ENCODE measurements around the gene KDM1A. TPM values are rescaled to one million over a fixed set of nuclear protein-coding genes. Genes with fewer than 3 reads are reported as not detected.

KDM1A gene
- total and polyA plus RNA-seq, 9 of the 15 experiments (the other 6 are each of a cell fraction or from before 2014, with no cell fraction given): 59.2 to 181 (median 168) TPM

- peaks cover 99% of the 10 kb centered on the region for H3K79me2 ChIP-seq (ENCODE audit: control insufficient read depth, insufficient read depth, low read length)
- H3K4me3 ChIP-seq: no peak overlapping the region
- FAIRE-seq: no peak
- no peaks in the 10 kb centered on the region for H3K27me3 ChIP-seq (ENCODE audit: control insufficient read depth in 2 of 2, insufficient read depth in 2 of 2, low read length in 2 of 2)
- POLR2A ChIA-PET: interaction anchor here (0.6 kb wide), 1 partner anchor 983 kb away, joined by 3 read pairs; no protein-coding TSS in a partner anchor
- DNase-seq (ENCODE audit: extremely low read depth in 1 of 4, low spot score in 3 of 4): no peak
- peaks cover 4% of the 10 kb centered on the region for H3K9me1 ChIP-seq (ENCODE audit: control insufficient read depth, insufficient read depth, low read length)
- 71% methylated on average over 2 of the region's 2 CpGs for WGBS (ENCODE audit: insufficient coverage, low coverage, missing lambda C conversion rate)
- no peak overlapping the region for H2AFZ ChIP-seq (ENCODE audit: low read depth, low read length)
- H3K9me3 ChIP-seq (replicated peaks; ENCODE audit: control insufficient read depth, insufficient read depth, low read depth, low read length): no peaks in the 10 kb centered on the region
- intact Hi-C loops (cut with micrococcal nuclease): no loop called here
- no peak overlapping the region for H3K4me2 ChIP-seq (ENCODE audit: insufficient read depth, low read length)
- CTCF ChIA-PET (ENCODE audit: low intra/inter-chr PET ratio): no interaction called here
- H4K20me1 ChIP-seq (replicated peaks; ENCODE audit: control insufficient read depth, insufficient read depth, low read length): peaks cover 8% of the 10 kb centered on the region; the same call in 1 of the 2 replicates
- no peak for ATAC-seq
- no peak for TF ChIP-seq ZNF354B (CRISPR knock-in tag; IDR thresholded peaks at IDR 0.05)
- peak; percentile 76 for TF ChIP-seq ZKSCAN1 (IDR thresholded peaks at IDR 0.05; ENCODE audit: low read depth, low read length)
- peaks cover 0 to 7% of the 10 kb centered on the region in 2 experiments; a peak in 1 of 5 replicates for H3K4me1 ChIP-seq (replicated peaks in 1 of 2; ENCODE audit: control insufficient read depth in 2 of 2, insufficient read depth in 2 of 2, low read length in 2 of 2)
- no peak overlapping the region for H3K9ac ChIP-seq (ENCODE audit: insufficient read depth in 1 of 2, low read depth in 2 of 2, low read length in 2 of 2)
- no TSS peak for BruUV-seq (replicated peaks)
- in situ Hi-C loops (cut with MboI): no loop called here
- no peak overlapping the region for H3K27ac ChIP-seq (ENCODE audit: extremely low read depth, low read depth, low read length)
- peaks cover 23% of the 10 kb centered on the region; the same call in 1 of the 3 replicates for H3K36me3 ChIP-seq (ENCODE audit: control insufficient read depth, insufficient read depth, low read length)
These were observed 16.7 kb downstream of the KDM1A start for GRCh38 chr1:23035823-23036452.

GRCh38 chr1:23037081-23037740, 17.9 kb downstream of the KDM1A start:
- no peak overlapping the region for H3K4me3 ChIP-seq
- ATAC-seq (peak; percentile 37), DNase-seq (ENCODE audit: extremely low read depth in 1 of 4, low spot score in 3 of 4) (no peak), FAIRE-seq (no peak)
- H3K4me2 ChIP-seq (ENCODE audit: insufficient read depth, low read length): no peak overlapping the region
- POLR2A ChIA-PET: interaction anchor here (0.7 to 2.3 kb wide), 5 partner anchors 10 to 25 kb away, joined by 3 to 9 read pairs (median 3); no protein-coding TSS in a partner anchor
- no peak overlapping the region for H2AFZ ChIP-seq (ENCODE audit: low read depth, low read length)
- peaks cover 16% of the 10 kb centered on the region; the same call in 1 of the 3 replicates for H3K36me3 ChIP-seq (ENCODE audit: control insufficient read depth, insufficient read depth, low read length)
- H4K20me1 ChIP-seq (replicated peaks; ENCODE audit: control insufficient read depth, insufficient read depth, low read length): peaks cover 5% of the 10 kb centered on the region; the same call in 1 of the 2 replicates
- H3K27me3 ChIP-seq (ENCODE audit: control insufficient read depth in 2 of 2, insufficient read depth in 2 of 2, low read length in 2 of 2): no peaks in the 10 kb centered on the region
- H3K4me1 ChIP-seq (replicated peaks in 1 of 2; ENCODE audit: control insufficient read depth in 2 of 2, insufficient read depth in 2 of 2, low read length in 2 of 2): peaks cover 0 to 7% of the 10 kb centered on the region in 2 experiments; a peak in 1 of 5 replicates
- CTCF ChIA-PET (ENCODE audit: low intra/inter-chr PET ratio): no interaction called here
- no peak overlapping the region for H3K27ac ChIP-seq (ENCODE audit: extremely low read depth, low read depth, low read length)
- no TSS peak for BruUV-seq (replicated peaks)
- no peak overlapping the region for H3K9ac ChIP-seq (ENCODE audit: insufficient read depth in 1 of 2, low read depth in 2 of 2, low read length in 2 of 2)
- TF ChIP-seq ZC3H8 (IDR thresholded peaks at IDR 0.05): no peak
- TF ChIP-seq PRDM10 (IDR thresholded peaks at IDR 0.05; ENCODE audit: partially characterized antibody): peak; percentile 67
- peaks cover 97% of the 10 kb centered on the region for H3K79me2 ChIP-seq (ENCODE audit: control insufficient read depth, insufficient read depth, low read length)
- WGBS (ENCODE audit: insufficient coverage, low coverage, missing lambda C conversion rate): 30% methylated on average over 4 of the region's 4 CpGs
- H3K9me3 ChIP-seq (replicated peaks; ENCODE audit: control insufficient read depth, insufficient read depth, low read depth, low read length): no peaks in the 10 kb centered on the region
- intact Hi-C loops (cut with micrococcal nuclease) (no loop called here), in situ Hi-C loops (cut with MboI) (no loop called here)
- H3K9me1 ChIP-seq (ENCODE audit: control insufficient read depth, insufficient read depth, low read length): no peaks in the 10 kb centered on the region

Data from K562 (cell line).